ENCODE data around the gene RHOF. TPM values are rescaled to one million over a fixed set of nuclear protein-coding genes. Genes with fewer than 3 reads are reported as not detected.

Gene RHOF
- total and polyA plus RNA-seq, 2 of the 13 experiments (the other 11 are each of a cell fraction or from before 2014, with no cell fraction given): 14.6 to 32.2 TPM

DNA sequence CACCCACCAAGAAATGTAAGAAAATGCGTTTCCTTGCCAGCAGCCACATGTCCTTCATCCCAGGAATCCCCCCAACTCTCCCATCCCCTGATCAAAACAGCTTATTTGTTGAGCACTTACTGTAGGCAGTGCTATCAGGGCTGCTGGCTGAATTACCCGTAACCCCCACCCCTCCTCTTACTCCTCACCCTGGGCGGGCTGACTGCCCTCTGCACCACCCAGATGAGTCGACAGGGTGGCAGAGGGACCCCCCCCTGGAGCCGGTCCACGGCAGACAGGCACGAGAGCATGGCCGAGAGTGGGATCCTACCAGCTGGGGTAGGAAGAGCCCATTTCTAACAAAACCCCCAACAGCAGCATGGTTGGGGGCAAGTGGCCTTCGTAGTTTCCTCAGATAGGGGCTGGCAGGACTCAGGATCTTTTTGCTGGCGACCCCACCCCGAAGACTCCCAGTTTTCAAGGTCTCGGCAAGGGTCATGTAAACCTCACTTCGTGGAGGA is 1.1 kb upstream of the RHOF start:
- peak overlapping the region in 2 of 3 experiments; percentile 10 to 79; a peak in 4 of 6 replicates for H3K4me3 ChIP-seq (replicated peaks in 1 of 3; ENCODE audit: insufficient read depth in 1 of 3, low read depth in 2 of 3, low read length in 3 of 3)
- H2AFZ ChIP-seq (ENCODE audit: low read length): no peak overlapping the region
- peak overlapping the region; percentile 62 for H3K9ac ChIP-seq (ENCODE audit: insufficient read depth, low read depth, low read length)
- H3K79me2 ChIP-seq (ENCODE audit: insufficient read depth, low read length): peaks cover 50% of the 10 kb centered on the region
- H3K36me3 ChIP-seq (replicated peaks in 1 of 2; ENCODE audit: control insufficient read depth in 1 of 2, insufficient read depth in 2 of 2, low read length in 2 of 2): no peaks in the 10 kb centered on the region; a peak in 3 of 5 replicates
- ATAC-seq: peak; percentile 7
- H4K20me1 ChIP-seq (ENCODE audit: insufficient read depth, low read length): peaks cover 9% of the 10 kb centered on the region; the same call in 1 of the 2 replicates
- H3K9me3 ChIP-seq (ENCODE audit: low read length): no peaks in the 10 kb centered on the region
- intact Hi-C loops (cut with micrococcal nuclease; ENCODE audit: unreplicated experiment): loop anchor here (1.0 to 5.0 kb wide), 5 partner anchors 18 to 100 kb away; no protein-coding TSS in a partner anchor
- BruUV-seq (replicated peaks): no TSS peak
- peaks cover 91% of the 10 kb centered on the region for H3K4me1 ChIP-seq (ENCODE audit: insufficient read depth, low read length)
- no peak for FAIRE-seq
- in situ Hi-C loops (cut with HindIII; ENCODE audit: extremely low pct_ligation_motif_present, low pct_unique_long_range_greater_than_20kb): loop anchor here (5.0 kb wide), 1 partner anchor 93 kb away; the partner anchor contains the start of gene PSMD9
- H3K27ac ChIP-seq (ENCODE audit: extremely low read length, insufficient read depth, low read length): peak overlapping the region; percentile 85
- WGBS (ENCODE audit: low lambda C conversion rate): 0% methylated on average over 10 of the region's 13 CpGs
- no peak for DNase-seq (ENCODE audit: low spot score)
- no peaks in the 10 kb centered on the region for H3K27me3 ChIP-seq (ENCODE audit: control insufficient read depth in 1 of 2, insufficient read depth in 2 of 2, low read length in 2 of 2)
- ChIA-PET POLR2A (interaction anchor here (0.8 to 14.0 kb wide), 13 partner anchors 12 to 98 kb away, joined by 3 to 393 read pairs (median 6); partner anchors contain the start of genes HPD, PSMD9, SETD1B and TMEM120B), CTCF (ENCODE audit: low intra/inter-chr PET ratio, low total read pairs) (interaction anchor here (1.2 to 3.9 kb wide), 7 partner anchors 13 to 100 kb away, joined by 4 to 89 read pairs (median 20); partner anchors contain the start of gene PSMD9)
- H3K4me2 ChIP-seq (ENCODE audit: low read depth, low read length): peak overlapping the region; percentile 95
- TF ChIP-seq KLF9 (CRISPR knock-in tag; IDR thresholded peaks at IDR 0.05; ENCODE audit: low read depth): 0 out of 2 replicates have a peak, but pooled peaks have one; percentile 8
- TF ChIP-seq, protein P1, sequence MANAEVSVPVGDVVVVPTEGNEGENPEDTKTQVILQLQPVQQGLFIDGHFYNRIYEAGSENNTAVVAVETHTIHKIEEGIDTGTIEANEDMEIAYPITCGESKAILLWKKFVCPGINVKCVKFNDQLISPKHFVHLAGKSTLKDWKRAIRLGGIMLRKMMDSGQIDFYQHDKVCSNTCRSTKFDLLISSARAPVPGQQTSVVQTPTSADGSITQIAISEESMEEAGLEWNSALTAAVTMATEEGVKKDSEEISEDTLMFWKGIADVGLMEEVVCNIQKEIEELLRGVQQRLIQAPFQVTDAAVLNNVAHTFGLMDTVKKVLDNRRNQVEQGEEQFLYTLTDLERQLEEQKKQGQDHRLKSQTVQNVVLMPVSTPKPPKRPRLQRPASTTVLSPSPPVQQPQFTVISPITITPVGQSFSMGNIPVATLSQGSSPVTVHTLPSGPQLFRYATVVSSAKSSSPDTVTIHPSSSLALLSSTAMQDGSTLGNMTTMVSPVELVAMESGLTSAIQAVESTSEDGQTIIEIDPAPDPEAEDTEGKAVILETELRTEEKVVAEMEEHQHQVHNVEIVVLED (CRISPR knock-in tag; IDR thresholded peaks at IDR 0.05; ENCODE audit: borderline replicate concordance): 0 out of 2 replicates have a peak, but pooled peaks have one; percentile 16
- 0 out of 2 replicates have a peak, but pooled peaks have one; percentile 7 for TF ChIP-seq REL (CRISPR knock-in tag; conservative IDR thresholded peaks at IDR 0.05)
- TF ChIP-seq POLR2G (IDR thresholded peaks at IDR 0.05; ENCODE audit: low read depth, low read length): peak; percentile 30; the same call in 1 of the 2 replicates
- peak; percentile 8; the same call in 1 of the 2 replicates for TF ChIP-seq PHF21A (CRISPR knock-in tag; IDR thresholded peaks at IDR 0.05)
- TF ChIP-seq PAWR (CRISPR knock-in tag; IDR thresholded peaks at IDR 0.05; ENCODE audit: borderline replicate concordance): peak; percentile 64; the same call in 1 of the 2 replicates
- TF ChIP-seq KDM6A (CRISPR knock-in tag; IDR thresholded peaks at IDR 0.05; ENCODE audit: low read depth): no peak
- TF ChIP-seq SCMH1 (CRISPR knock-in tag; IDR thresholded peaks at IDR 0.05; ENCODE audit: borderline replicate concordance): no peak
- TF ChIP-seq, protein P2, sequence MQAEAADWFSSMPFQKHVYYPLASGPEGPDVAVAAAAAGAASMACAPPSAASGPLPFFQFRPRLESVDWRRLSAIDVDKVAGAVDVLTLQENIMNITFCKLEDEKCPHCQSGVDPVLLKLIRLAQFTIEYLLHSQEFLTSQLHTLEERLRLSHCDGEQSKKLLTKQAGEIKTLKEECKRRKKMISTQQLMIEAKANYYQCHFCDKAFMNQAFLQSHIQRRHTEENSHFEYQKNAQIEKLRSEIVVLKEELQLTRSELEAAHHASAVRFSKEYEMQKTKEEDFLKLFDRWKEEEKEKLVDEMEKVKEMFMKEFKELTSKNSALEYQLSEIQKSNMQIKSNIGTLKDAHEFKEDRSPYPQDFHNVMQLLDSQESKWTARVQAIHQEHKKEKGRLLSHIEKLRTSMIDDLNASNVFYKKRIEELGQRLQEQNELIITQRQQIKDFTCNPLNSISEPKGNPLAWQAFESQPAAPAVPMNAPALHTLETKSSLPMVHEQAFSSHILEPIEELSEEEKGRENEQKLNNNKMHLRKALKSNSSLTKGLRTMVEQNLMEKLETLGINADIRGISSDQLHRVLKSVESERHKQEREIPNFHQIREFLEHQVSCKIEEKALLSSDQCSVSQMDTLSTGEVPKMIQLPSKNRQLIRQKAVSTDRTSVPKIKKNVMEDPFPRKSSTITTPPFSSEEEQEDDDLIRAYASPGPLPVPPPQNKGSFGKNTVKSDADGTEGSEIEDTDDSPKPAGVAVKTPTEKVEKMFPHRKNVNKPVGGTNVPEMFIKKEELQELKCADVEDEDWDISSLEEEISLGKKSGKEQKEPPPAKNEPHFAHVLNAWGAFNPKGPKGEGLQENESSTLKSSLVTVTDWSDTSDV (CRISPR knock-in tag; IDR thresholded peaks at IDR 0.05): no peak
- TF ChIP-seq THAP9 (CRISPR knock-in tag; IDR thresholded peaks at IDR 0.05; ENCODE audit: borderline replicate concordance): 0 out of 2 replicates have a peak, but pooled peaks have one; percentile 10
- peak; percentile 26 for TF ChIP-seq PTBP1 (IDR thresholded peaks at IDR 0.05; ENCODE audit: low read depth, low read length, poor library complexity, severe bottlenecking)
- TF ChIP-seq ZNF230 (CRISPR knock-in tag; IDR thresholded peaks at IDR 0.05): peak; percentile 54; the same call in 1 of the 2 replicates

Measured in HepG2 (cell line).